Endothelial cell of umbilical vein (primary cell): ENCODE data around the gene ANXA4. TPM values are rescaled to one million over a fixed set of nuclear protein-coding genes. Genes with fewer than 3 reads are reported as not detected.
A peak's percentile ranks its signal among the peaks of the same experiment; 100 is the strongest.

Source experiments
- BruUV-seq: library from RNA; stranded (reverse); fragments of 400-500 nt; replicated peaks from 2 replicates; lab custom pipeline; 2021; lab: Mats Ljungman, UMichigan
- CTCF ChIA-PET: fragments of 300-600, 350-600 bp; sonication (Branson Sonifier 250); formaldehyde crosslinking; loops from one replicate; lab custom pipeline; 2021; ENCODE audit warnings: antibody characterized with exemption, inconsistent platforms; lab: Charles Lee
- POLR2A ChIA-PET: fragments of 300-600, 350-600 bp; sonication (Branson Sonifier 250); formaldehyde crosslinking; loops from one replicate; lab custom pipeline; 2021; ENCODE audit warnings: antibody characterized with exemption, inconsistent platforms; lab: Charles Lee
- DNase-seq: peaks from one replicate; pipeline ENCODE4 v3.0.0-alpha.2; 2011; ENCODE audit warnings: low read depth, low spot score
- FAIRE-seq: peaks from 2 replicates; lab custom pipeline; 2011; peaks lifted over from hg19 to GRCh38; lab: Jason Lieb, UNC
- H2AFZ ChIP-seq: 2 replicates; pipeline ENCODE4 v1.6.0; 2012; ENCODE audit warnings: low read depth, low read length, control low read depth, inconsistent platforms
- H3K27ac ChIP-seq: 2 replicates; pipeline ENCODE4 v1.5.1; 2011; ENCODE audit warnings: low read depth, mild to moderate bottlenecking, control low read depth, low read length, moderate library complexity; ENCODE audit not compliant: insufficient read depth
- H3K27me3 ChIP-seq, 2 experiments: 2 replicates each; pipeline versions ENCODE4 v1.6.0 to v1.6.1; 2011; ENCODE audit warnings: low read length in 2 of 2, mixed read lengths in 1 of 2; ENCODE audit not compliant: control insufficient read depth in 2 of 2, insufficient read depth in 2 of 2
- H3K36me3 ChIP-seq, 2 experiments: 2 replicates in 1 of 2; 3 replicates in 1 of 2; pipeline ENCODE4 v1.5.1; 2011; ENCODE audit warnings: low read length in 2 of 2, mild to moderate bottlenecking in 1 of 2, moderate library complexity in 1 of 2; ENCODE audit not compliant: control insufficient read depth in 2 of 2, insufficient read depth in 2 of 2; ENCODE audit errors: extremely low read depth in 1 of 2
- H3K4me1 ChIP-seq: 3 replicates; pipeline ENCODE4 v1.5.1; 2011; ENCODE audit warnings: mild to moderate bottlenecking, low read length; ENCODE audit not compliant: control insufficient read depth, insufficient read depth; ENCODE audit errors: extremely low read depth
- H3K4me2 ChIP-seq: 2 replicates; pipeline ENCODE4 v1.6.1; 2011; ENCODE audit warnings: low read length, control low read depth, mixed read lengths; ENCODE audit not compliant: insufficient read depth
- H3K4me3 ChIP-seq, 3 experiments: fragments of 200-600 bp in 1 of 3; sonication (generic), shearing (Covaris generic) in 1 of 3; replicated peaks in 1 of 3; 2 replicates each; pipeline ENCODE4 v1.5.1; 2011 to 2016; ENCODE audit warnings: control low read depth in 3 of 3, low read length in 3 of 3, mild to moderate bottlenecking in 2 of 3, inconsistent platforms in 1 of 3, low read depth in 1 of 3, moderate library complexity in 1 of 3; ENCODE audit not compliant: insufficient read depth in 1 of 3
- H3K79me2 ChIP-seq: 2 replicates; pipeline ENCODE4 v1.6.0; 2012; ENCODE audit warnings: low read length, inconsistent platforms; ENCODE audit not compliant: control insufficient read depth, insufficient read depth
- H3K9ac ChIP-seq: replicated peaks from 2 replicates; pipeline ENCODE3; 2011; ENCODE audit warnings: low read length, control low read depth; ENCODE audit not compliant: insufficient read depth; ENCODE audit errors: extremely low read depth
- H3K9me1 ChIP-seq: replicated peaks from 3 replicates; pipeline ENCODE4 v1.6.0; 2011; ENCODE audit warnings: mild to moderate bottlenecking, low read length; ENCODE audit not compliant: control insufficient read depth, insufficient read depth; ENCODE audit errors: extremely low read depth
- H3K9me3 ChIP-seq: replicated peaks from 2 replicates; pipeline ENCODE4 v1.5.1; 2012; ENCODE audit warnings: low read length, inconsistent platforms; ENCODE audit not compliant: control insufficient read depth, insufficient read depth
- H4K20me1 ChIP-seq: replicated peaks from 2 replicates; pipeline ENCODE3; 2011; ENCODE audit warnings: mild to moderate bottlenecking, low read length; ENCODE audit not compliant: control insufficient read depth, insufficient read depth; ENCODE audit errors: extremely low read depth
- CTCF ChIP-seq, 2 donors: IDR thresholded peaks; 1 replicate in 1 of 2; 2 replicates in 1 of 2; pipeline ENCODE4 v1.5.1; 2011; ENCODE audit warnings: low read length in 2 of 2, mild to moderate bottlenecking in 2 of 2, moderate library complexity in 2 of 2, control low read depth in 1 of 2, inconsistent platforms in 1 of 2, low read depth in 1 of 2; ENCODE audit not compliant: insufficient read depth in 1 of 2; ENCODE audit errors: extremely low read depth in 1 of 2
- EZH2 ChIP-seq: IDR thresholded peaks from 2 replicates; pipeline ENCODE4 v1.6.1; 2012; ENCODE audit warnings: borderline replicate concordance, low read depth, mild to moderate bottlenecking, moderate library complexity, low read length, inconsistent platforms; ENCODE audit not compliant: severe bottlenecking
- FOS ChIP-seq: IDR thresholded peaks from 2 replicates; pipeline ENCODE4 v1.6.1; 2011; ENCODE audit warnings: mild to moderate bottlenecking, low read length, moderate library complexity, borderline replicate concordance; ENCODE audit not compliant: insufficient read depth
- GATA2 ChIP-seq: IDR thresholded peaks from 2 replicates; pipeline ENCODE4 v1.7.0; 2011; ENCODE audit warnings: low read depth, mild to moderate bottlenecking, moderate library complexity, mixed read lengths, low read length; ENCODE audit not compliant: insufficient read length, insufficient read depth
- JUN ChIP-seq: IDR thresholded peaks from 2 replicates; pipeline ENCODE4 v1.6.1; 2011; ENCODE audit warnings: borderline replicate concordance, low read depth; ENCODE audit not compliant: insufficient read length, insufficient read depth
- MYC ChIP-seq: IDR thresholded peaks from one replicate; pipeline ENCODE4 v1.6.1; 2011; ENCODE audit warnings: mild to moderate bottlenecking, low read depth, low read length
- POLR2A ChIP-seq: IDR thresholded peaks from 2 replicates; pipeline ENCODE4 v1.6.1; 2012; ENCODE audit warnings: low read depth, mild to moderate bottlenecking, control low read depth, low read length
- POLR2AphosphoS5 ChIP-seq: IDR thresholded peaks from 2 replicates; pipeline ENCODE4 v1.6.1; 2012; ENCODE audit warnings: low read depth, mild to moderate bottlenecking, control low read depth, low read length, moderate library complexity; ENCODE audit not compliant: insufficient read depth
- dilution Hi-C: fragments of 300-500 bp; cut with MboI; formaldehyde crosslinking; loops from one replicate; pipeline ENCODE4 v1.15.0; 2019; ENCODE audit warnings: low sequenced_read_pairs; ENCODE audit not compliant: extremely low pct_ligation_motif_present
- intact Hi-C: fragments of 100-400 bp; cut with micrococcal nuclease; formaldehyde crosslinking; loops from one replicate; pipeline ENCODE4 v1.10.0; 2022
- polyA plus RNA-seq, 4 experiments: library from polyadenylated mRNA; depleted of rRNA in 3 of 4; stranded (reverse) in 3 of 4; unstranded in 1 of 4; fragments of >200 nt; gene quantifications; 2 replicates each; pipeline versions ENCODE4 v1.2.1 to v1.2.3, GENCODE V29; 2011 to 2012; ENCODE audit warnings: missing spikeins in 1 of 4
- total RNA-seq: library from RNA; stranded (reverse); gene quantifications from 2 replicates; pipeline ENCODE4 v1.2.3, GENCODE V29; 2021
- TF ChIP-seq, protein P1 (sequence below): IDR thresholded peaks from 2 replicates; pipeline ENCODE4 v1.6.1; 2011; ENCODE audit not compliant: insufficient read depth, insufficient read length

ANXA4 gene
- total and polyA plus RNA-seq, 2 donors (not counting 3 experiments of a cell fraction or from before 2014, with no cell fraction given), result 29.4 to 79.6 TPM

DNA sequence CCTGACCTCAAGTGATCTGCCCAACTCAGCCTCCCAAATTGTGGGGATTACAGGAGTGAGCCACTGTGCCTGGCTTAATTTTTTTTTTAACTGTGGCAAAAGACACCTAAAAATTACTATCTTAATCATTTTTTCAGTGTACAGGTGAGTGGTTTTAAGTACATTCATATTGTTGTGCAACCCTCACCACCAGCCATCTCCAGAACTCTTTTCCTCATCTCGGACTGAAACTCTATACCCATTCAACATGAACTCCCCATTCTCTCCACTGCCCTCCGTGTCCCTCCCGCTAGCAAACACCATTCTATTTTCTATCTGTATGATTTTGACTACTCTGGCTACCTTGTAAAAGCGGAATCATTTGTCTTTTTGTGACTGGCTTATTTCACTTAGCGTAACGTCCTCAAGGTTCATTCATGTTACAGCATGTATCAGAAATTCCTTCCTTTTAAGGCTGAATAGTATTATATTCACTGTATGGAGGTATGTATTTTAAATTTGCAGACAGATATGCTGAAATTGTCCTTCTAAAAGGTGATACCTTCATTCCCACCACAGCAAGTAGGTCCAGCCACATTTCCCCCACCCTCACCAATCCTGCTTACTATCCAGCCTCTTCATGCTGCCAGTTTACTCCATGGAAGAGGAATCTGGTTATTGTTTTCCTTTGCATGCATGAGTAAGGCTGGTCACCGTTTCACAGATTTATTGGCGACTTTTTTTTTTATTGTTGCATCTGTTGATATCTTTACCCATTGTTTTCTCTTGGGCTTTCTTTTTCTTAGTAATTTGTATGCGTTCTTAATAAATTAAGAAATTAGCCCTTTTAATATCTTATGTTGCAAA, 40.6 kb upstream of the ANXA4 start:
- DNase-seq, result peak; percentile 52
- Histone ChIP-seq H3K9me1 (no peaks in the 10 kb centered on the region), H3K4me2 (no peak overlapping the region), H3K27ac (no peak overlapping the region), H4K20me1 (no peaks in the 10 kb centered on the region), H3K4me1 (no peaks in the 10 kb centered on the region), H3K27me3 (no peaks in the 10 kb centered on the region), H3K36me3 (no peaks in the 10 kb centered on the region), H3K9ac (no peak overlapping the region), H3K79me2 (no peaks in the 10 kb centered on the region), H3K4me3 (no peak overlapping the region), H2AFZ (no peak overlapping the region), H3K9me3 (no peaks in the 10 kb centered on the region)
- peak; percentile 55 for FAIRE-seq
- TF ChIP-seq, protein P1, sequence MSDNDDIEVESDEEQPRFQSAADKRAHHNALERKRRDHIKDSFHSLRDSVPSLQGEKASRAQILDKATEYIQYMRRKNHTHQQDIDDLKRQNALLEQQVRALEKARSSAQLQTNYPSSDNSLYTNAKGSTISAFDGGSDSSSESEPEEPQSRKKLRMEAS, result no peak
- TF ChIP-seq POLR2AphosphoS5, result no peak
- TF ChIP-seq JUN, result no peak
- no peak for TF ChIP-seq POLR2A
- TF ChIP-seq MYC, result no peak
- no peak for TF ChIP-seq CTCF (IDR thresholded peaks at IDR 0.05; ENCODE audit: extremely low read depth in 1 of 2, insufficient read depth in 1 of 2, low read depth in 1 of 2, low read length in 2 of 2)
- TF ChIP-seq GATA2, result no peak
- TF ChIP-seq EZH2, result no peak
- no peak for TF ChIP-seq FOS
- intact Hi-C loops, result no loop called here
- BruUV-seq, result no TSS peak
- POLR2A ChIA-PET, result interaction anchor here (0.6 kb wide), 1 partner anchor 123 kb away, joined by 4 read pairs; no protein-coding TSS in a partner anchor
- CTCF ChIA-PET, result interaction anchor here (1.1 to 1.2 kb wide), 3 partner anchors 7 to 58 kb away, joined by 3 read pairs; partner anchors contain the start of gene AAK1
- dilution Hi-C loops, result no loop called here
